K562 (cell line): ENCODE data around the gene PSMD9. TPM values are rescaled to one million over a fixed set of nuclear protein-coding genes. Genes with fewer than 3 reads are reported as not detected.
A peak's percentile ranks its signal among the peaks of the same experiment; 100 is the strongest.
"Not testable (repeated sequence)": the region's sequence is repeated elsewhere in the genome, so short reads cannot be mapped to it uniquely, and the experiment has no call there.

Experiments used
- ATAC-seq: fragments of 200-7000 bp; cut with Tn5 transposase; 3 replicates; pipeline ENCODE4 v1.9.1; 2020; ENCODE audit warnings: moderate library complexity
- BruUV-seq: library from RNA; stranded (reverse); fragments of 400-500 nt; replicated peaks from 2 replicates; lab custom pipeline; 2021; lab: Mats Ljungman, UMichigan
- CTCF ChIA-PET: fragments of 300-600 bp; formaldehyde crosslinking; extraction: SDS; loops from one replicate; lab custom pipeline; 2021; ENCODE audit warnings: low intra/inter-chr PET ratio; lab: Yijun Ruan, JAX
- POLR2A ChIA-PET: fragments of 300-600, 350-650 bp; sonication (Branson Sonifier 250); formaldehyde crosslinking; extraction: SDS; loops from one replicate; lab custom pipeline; 2021; ENCODE audit warnings: antibody characterized with exemption, inconsistent platforms; lab: Yijun Ruan, JAX
- DNase-seq, 4 experiments: peaks; one replicate each; pipeline versions ENCODE4 v3.0.0 to v3.0.0-alpha.2; 2011 to 2018; ENCODE audit warnings: low spot score in 3 of 4, mixed read lengths in 3 of 4; ENCODE audit errors: extremely low read depth in 1 of 4
- FAIRE-seq: peaks from 2 replicates; lab custom pipeline; 2011; peaks lifted over from hg19 to GRCh38; lab: Jason Lieb, UNC
- H2AFZ ChIP-seq: 2 replicates; pipeline ENCODE4 v1.6.0; 2011; ENCODE audit warnings: low read depth, low read length, control low read depth, inconsistent platforms
- H3K27ac ChIP-seq: fragments of 200-600 bp; 3 replicates; pipeline ENCODE4 v1.8.0; 2011; ENCODE audit warnings: low read depth, mild to moderate bottlenecking, control low read depth, inconsistent platforms, low read length, moderate library complexity, mixed read lengths; ENCODE audit errors: extremely low read depth
- H3K27me3 ChIP-seq, 2 experiments: fragments of 300-600 bp in 1 of 2; 2 replicates in 1 of 2; 3 replicates in 1 of 2; pipeline versions ENCODE4 v1.6.0 to v1.8.0; 2011; ENCODE audit warnings: inconsistent platforms in 2 of 2, low read length in 2 of 2, mild to moderate bottlenecking in 1 of 2, mixed read lengths in 1 of 2, moderate library complexity in 1 of 2; ENCODE audit not compliant: control insufficient read depth in 2 of 2, insufficient read depth in 2 of 2
- H3K36me3 ChIP-seq: fragments of 300-600 bp; 3 replicates; pipeline ENCODE4 v1.8.0; 2011; ENCODE audit warnings: mild to moderate bottlenecking, low read length, inconsistent platforms; ENCODE audit not compliant: control insufficient read depth, insufficient read depth
- H3K4me1 ChIP-seq, 2 experiments: fragments of 200-600 bp in 1 of 2; replicated peaks in 1 of 2; 2 replicates in 1 of 2; 3 replicates in 1 of 2; pipeline versions ENCODE4 v1.5.1 to v1.8.0; 2011; ENCODE audit warnings: inconsistent platforms in 2 of 2, low read length in 2 of 2, mild to moderate bottlenecking in 1 of 2, mixed read lengths in 1 of 2, moderate library complexity in 1 of 2; ENCODE audit not compliant: control insufficient read depth in 2 of 2, insufficient read depth in 2 of 2
- H3K4me2 ChIP-seq: 2 replicates; pipeline ENCODE4 v1.6.1; 2011; ENCODE audit warnings: low read length, control low read depth, inconsistent platforms, mixed read lengths; ENCODE audit not compliant: insufficient read depth
- H3K4me3 ChIP-seq: fragments of 200-600 bp; sonication (generic), shearing (Covaris generic); 2 replicates; pipeline ENCODE4 v1.5.1; 2016; ENCODE audit warnings: control low read depth, inconsistent platforms
- H3K79me2 ChIP-seq: fragments of 200-600 bp; 3 replicates; pipeline ENCODE4 v1.8.0; 2011; ENCODE audit warnings: low read length, inconsistent platforms; ENCODE audit not compliant: control insufficient read depth, insufficient read depth
- H3K9ac ChIP-seq, 2 experiments: 2 replicates each; pipeline versions ENCODE4 v1.6.0 to v1.6.1; 2011; ENCODE audit warnings: low read depth in 2 of 2, low read length in 2 of 2, control low read depth in 1 of 2, inconsistent platforms in 1 of 2, mild to moderate bottlenecking in 1 of 2, mixed read lengths in 1 of 2; ENCODE audit not compliant: insufficient read depth in 1 of 2
- H3K9me1 ChIP-seq: one replicate; pipeline ENCODE4 v1.6.0; 2011; ENCODE audit warnings: inconsistent platforms, mild to moderate bottlenecking, low read length, moderate library complexity; ENCODE audit not compliant: control insufficient read depth, insufficient read depth
- H3K9me3 ChIP-seq: replicated peaks from 2 replicates; pipeline ENCODE4 v1.5.1; 2011; ENCODE audit warnings: low read depth, low read length, inconsistent platforms; ENCODE audit not compliant: control insufficient read depth, insufficient read depth
- H4K20me1 ChIP-seq: replicated peaks from 2 replicates; pipeline ENCODE4 v1.6.1; 2011; ENCODE audit warnings: low read length, inconsistent platforms, mixed read lengths; ENCODE audit not compliant: control insufficient read depth, insufficient read depth
- CHD2 ChIP-seq: IDR thresholded peaks from 2 replicates; pipeline ENCODE4 v1.6.1; 2011; ENCODE audit warnings: low read depth, low read length
- DIDO1 ChIP-seq: fragments of 450-650 bp; IDR thresholded peaks from 2 replicates; pipeline ENCODE4 v1.6.1; 2016; ENCODE audit warnings: low read depth, missing biosample characterization, missing genetic modification characterization
- DNMT1 ChIP-seq: fragments of 450-650 bp; IDR thresholded peaks from 2 replicates; pipeline ENCODE4 v1.6.1; 2016; ENCODE audit warnings: antibody characterized with exemption, mild to moderate bottlenecking
- EZH2 ChIP-seq: IDR thresholded peaks from 2 replicates; pipeline ENCODE4 v1.6.1; 2012; ENCODE audit warnings: low read depth, mild to moderate bottlenecking, inconsistent platforms, low read length, borderline replicate concordance
- KAT7 ChIP-seq: sonication (generic); formaldehyde crosslinking; IDR thresholded peaks from 2 replicates; pipeline ENCODE4 v1.8.0; 2022; ENCODE audit warnings: missing genetic modification reagents, mild to moderate bottlenecking, borderline replicate concordance
- NR2C1 ChIP-seq, 2 experiments: fragments of 450-650 bp; IDR thresholded peaks; 2 replicates each; pipeline ENCODE4 v1.6.1; 2017; ENCODE audit warnings: mild to moderate bottlenecking in 2 of 2, antibody characterized with exemption in 1 of 2, inconsistent platforms in 1 of 2, missing compliant biosample characterization in 1 of 2, missing genetic modification characterization in 1 of 2
- PPARD ChIP-seq: fragments of 250-450 bp; sonication (Bioruptor Pico); IDR thresholded peaks from 2 replicates; pipeline ENCODE4 v1.8.0; 2022; ENCODE audit warnings: inconsistent platforms, mild to moderate bottlenecking, moderate library complexity
- RFX5 ChIP-seq: IDR thresholded peaks from 2 replicates; pipeline ENCODE4 v1.6.1; 2011; ENCODE audit warnings: low read depth, mild to moderate bottlenecking, improper control_type of control experiment, low read length
- ZNF766 ChIP-seq: fragments of 200-800 bp; sonication (Bioruptor generic); conservative IDR thresholded peaks from 2 replicates; pipeline ENCODE4 v1.6.1; 2016; ENCODE audit warnings: missing genetic modification characterization, missing compliant biosample characterization
- WGBS: fragments of 100-300 bp; shearing (Covaris generic); methylation state at CpG from one replicate; pipeline ENCODE4 v1.1.6; 2016; ENCODE audit warnings: low coverage, mixed read lengths; ENCODE audit not compliant: insufficient coverage; ENCODE audit errors: missing lambda C conversion rate; 5-methylcytosine and 5-hydroxymethylcytosine counted together
- in situ Hi-C: fragments of 300-500 bp; cut with MboI; formaldehyde crosslinking; loops from 4 replicates; pipeline ENCODE4 v1.15.0; 2018; ENCODE audit warnings: inconsistent platforms, mixed read lengths
- intact Hi-C: fragments of 100-400 bp; cut with micrococcal nuclease; formaldehyde crosslinking; loops from 2 replicates; pipeline ENCODE4 v1.14.2; 2022
- polyA plus RNA-seq, 8 experiments: library from polyadenylated mRNA; depleted of rRNA in 4 of 8; stranded (reverse) in 5 of 8; unstranded in 3 of 8; fragments of >200 nt; fragmentation: Nextera tagmentation in 2 of 8; fragmentation: Illumina TruSeq in 1 of 8; extraction: Ambion mirVana in 2 of 8; extraction: Trizol in 1 of 8; gene quantifications; 2 replicates each; pipeline versions ENCODE4 v1.2.1 to v1.2.3, GENCODE V29; 2011 to 2014; ENCODE audit warnings: inconsistent platforms in 1 of 8, missing spikeins in 1 of 8
- total RNA-seq, 7 experiments: library from RNA; depleted of rRNA in 6 of 7; stranded (reverse); fragments of >200 nt in 6 of 7; fragmentation: Illumina TruSeq in 2 of 7; extraction: Trizol in 2 of 7; gene quantifications; 2 replicates each; pipeline versions ENCODE4 v1.2.1 to v1.2.3, GENCODE V29; 2011 to 2021; ENCODE audit warnings: low replicate concordance in 1 of 7
- TF ChIP-seq, protein P1 (sequence below): conservative IDR thresholded peaks from 2 replicates; pipeline ENCODE4 v1.6.1; 2011; ENCODE audit warnings: low read depth, mild to moderate bottlenecking, low read length; ENCODE audit not compliant: control insufficient read depth
- TF ChIP-seq, protein P2 (sequence below): sonication (generic); formaldehyde crosslinking; IDR thresholded peaks from 2 replicates; pipeline ENCODE4 v1.8.0; 2022; ENCODE audit warnings: missing genetic modification reagents, mild to moderate bottlenecking, moderate library complexity, borderline replicate concordance

PSMD9 gene
- total and polyA plus RNA-seq, 9 of the 15 experiments (the other 6 are each of a cell fraction or from before 2014, with no cell fraction given) = 12.2 to 143 (median 61.3) TPM

DNA sequence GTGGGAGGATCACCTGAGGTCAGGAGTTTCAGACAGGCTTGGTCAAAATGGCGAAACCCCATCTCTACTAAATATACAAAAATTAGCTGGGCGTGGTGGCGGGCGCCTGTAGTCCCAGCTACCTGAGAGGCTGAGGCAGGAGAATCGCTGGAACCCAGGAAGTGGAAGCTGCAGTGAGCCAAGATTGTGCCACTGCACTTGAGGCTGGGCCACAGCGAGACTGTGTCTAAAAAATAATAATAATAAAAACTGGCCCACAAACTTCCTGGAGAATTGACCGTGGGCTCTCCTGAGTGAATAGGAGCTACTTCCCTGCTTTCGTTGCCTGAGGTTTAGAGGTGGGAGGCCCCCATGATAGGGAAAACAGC, 12.5 kb upstream of the PSMD9 start:
- H3K9ac ChIP-seq, CTCF ChIA-PET: not testable (repeated sequence)
- POLR2A ChIA-PET = interaction anchor here (1.4 kb wide), 1 partner anchor 151 kb away, joined by 3 read pairs; no protein-coding TSS in a partner anchor

DNA sequence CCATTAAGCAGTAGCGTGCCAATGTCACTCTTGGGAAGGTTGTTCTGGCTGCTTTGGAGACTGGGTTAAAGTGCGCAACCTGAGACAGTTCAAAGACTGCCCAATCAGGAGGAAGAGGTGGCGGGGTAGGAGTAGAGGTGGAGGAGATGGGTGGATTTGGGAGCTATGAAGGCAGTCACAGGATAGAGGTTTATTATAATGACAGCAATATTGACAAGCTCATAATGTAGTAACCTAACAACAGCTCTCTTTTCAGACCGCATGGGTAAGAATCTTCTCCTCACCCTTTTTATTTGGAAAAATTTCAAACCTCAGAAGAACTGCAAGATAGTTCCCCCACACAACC, 5.3 kb upstream of the PSMD9 start:
- Histone ChIP-seq H3K9me3 (no peaks in the 10 kb centered on the region), H3K27ac (no peak overlapping the region), H3K36me3 (no peaks in the 10 kb centered on the region), H3K9me1 (no peaks in the 10 kb centered on the region), H3K27me3 (no peaks in the 10 kb centered on the region), H3K4me1 (peaks cover under 1 to 8% of the 10 kb centered on the region in 2 experiments; a peak in 4 of 5 replicates), H3K4me2 (peak overlapping the region; percentile 34; the same call in 1 of the 2 replicates), H3K9ac (peak overlapping the region in 1 of 2 experiments; percentile 1; a peak in 1 of 4 replicates), H3K4me3 (no peak overlapping the region), H3K79me2 (no peaks in the 10 kb centered on the region; the same call in 2 of the 3 replicates), H2AFZ (peak overlapping the region; percentile 77), H4K20me1 (no peaks in the 10 kb centered on the region)
- ATAC-seq (peak; percentile 82), DNase-seq (peak in 3 of 4 experiments; percentile 34 to 53 (median 34)), FAIRE-seq (no peak)
- in situ Hi-C loops = no loop called here
- CTCF ChIA-PET = interaction anchor here (0.6 kb wide), 1 partner anchor 45 kb away, joined by 3 read pairs; no protein-coding TSS in a partner anchor
- WGBS = 37% methylated on average over 4 of the region's 4 CpGs
- POLR2A ChIA-PET = interaction anchor here (0.5 to 0.8 kb wide), 3 partner anchors 40 to 125 kb away, joined by 3 read pairs; no protein-coding TSS in a partner anchor
- BruUV-seq = no TSS peak
- intact Hi-C loops = no loop called here
- no peak for TF ChIP-seq PPARD (CRISPR knock-in tag)
- peak; percentile 71 for TF ChIP-seq NR2C1 (IDR thresholded peaks at IDR 0.05)
- TF ChIP-seq NR2C1 (tag; IDR thresholded peaks at IDR 0.05) = 0 out of 2 replicates have a peak, but pooled peaks have one; percentile 30
- no peak for TF ChIP-seq EZH2
- no peak for TF ChIP-seq RFX5
- TF ChIP-seq ZNF766 (CRISPR knock-in tag) = 0 out of 2 replicates have a peak, but pooled peaks have one; percentile 56
- no peak for TF ChIP-seq KAT7 (CRISPR knock-in tag)
- no peak for TF ChIP-seq CHD2
- TF ChIP-seq DIDO1 (tag) = no peak
- TF ChIP-seq, protein P1, sequence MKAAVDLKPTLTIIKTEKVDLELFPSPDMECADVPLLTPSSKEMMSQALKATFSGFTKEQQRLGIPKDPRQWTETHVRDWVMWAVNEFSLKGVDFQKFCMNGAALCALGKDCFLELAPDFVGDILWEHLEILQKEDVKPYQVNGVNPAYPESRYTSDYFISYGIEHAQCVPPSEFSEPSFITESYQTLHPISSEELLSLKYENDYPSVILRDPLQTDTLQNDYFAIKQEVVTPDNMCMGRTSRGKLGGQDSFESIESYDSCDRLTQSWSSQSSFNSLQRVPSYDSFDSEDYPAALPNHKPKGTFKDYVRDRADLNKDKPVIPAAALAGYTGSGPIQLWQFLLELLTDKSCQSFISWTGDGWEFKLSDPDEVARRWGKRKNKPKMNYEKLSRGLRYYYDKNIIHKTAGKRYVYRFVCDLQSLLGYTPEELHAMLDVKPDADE = no peak
- no peak for TF ChIP-seq DNMT1

More for the DNA sequence above, 12.5 kb upstream of the PSMD9 start:
- intact Hi-C loops, H3K79me2 ChIP-seq, BruUV-seq, H3K4me3 ChIP-seq, H3K4me2 ChIP-seq, H3K36me3 ChIP-seq, H3K9me3 ChIP-seq, FAIRE-seq, H3K9me1 ChIP-seq, H4K20me1 ChIP-seq, in situ Hi-C loops, ATAC-seq, H2AFZ ChIP-seq, DNase-seq, H3K27me3 ChIP-seq, H3K27ac ChIP-seq: not testable (repeated sequence)
- TF ChIP-seq, protein P2, sequence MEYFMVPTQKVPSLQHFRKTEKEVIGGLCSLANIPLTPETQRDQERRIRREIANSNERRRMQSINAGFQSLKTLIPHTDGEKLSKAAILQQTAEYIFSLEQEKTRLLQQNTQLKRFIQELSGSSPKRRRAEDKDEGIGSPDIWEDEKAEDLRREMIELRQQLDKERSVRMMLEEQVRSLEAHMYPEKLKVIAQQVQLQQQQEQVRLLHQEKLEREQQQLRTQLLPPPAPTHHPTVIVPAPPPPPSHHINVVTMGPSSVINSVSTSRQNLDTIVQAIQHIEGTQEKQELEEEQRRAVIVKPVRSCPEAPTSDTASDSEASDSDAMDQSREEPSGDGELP (CRISPR knock-in tag) = 0 out of 2 replicates have a peak, but pooled peaks have one; percentile 22
- H3K4me1 ChIP-seq = peaks cover 5 to 11% of the 10 kb centered on the region in 2 experiments
- 86% methylated on average over 8 of the region's 8 CpGs for WGBS
